ENCODE measurements around the gene SNRNP200.

DNA sequence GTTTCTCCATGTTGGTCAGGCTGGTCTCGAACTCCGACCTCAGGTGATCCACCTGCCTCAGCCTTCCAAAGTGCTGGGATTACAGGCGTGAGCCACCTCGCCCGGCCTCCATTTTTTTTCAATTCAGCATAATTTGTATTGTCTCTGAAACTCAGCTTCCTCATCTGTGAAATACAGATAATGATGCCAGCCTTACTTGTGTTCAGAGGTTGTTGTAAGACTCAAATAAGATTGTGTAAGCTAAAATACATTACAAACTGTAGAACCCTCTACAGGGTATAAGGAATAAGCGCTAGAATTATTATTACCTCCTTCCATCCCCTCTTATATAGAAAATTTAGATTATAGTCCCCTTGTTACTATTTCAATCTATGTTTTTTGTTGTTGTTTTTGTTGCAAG is 71.9 kb downstream of the SNRNP200 start:
- TF ChIP-seq EZH2 (IDR thresholded peaks at IDR 0.05; ENCODE audit: low read depth) = no peak
- TF ChIP-seq, protein P1, sequence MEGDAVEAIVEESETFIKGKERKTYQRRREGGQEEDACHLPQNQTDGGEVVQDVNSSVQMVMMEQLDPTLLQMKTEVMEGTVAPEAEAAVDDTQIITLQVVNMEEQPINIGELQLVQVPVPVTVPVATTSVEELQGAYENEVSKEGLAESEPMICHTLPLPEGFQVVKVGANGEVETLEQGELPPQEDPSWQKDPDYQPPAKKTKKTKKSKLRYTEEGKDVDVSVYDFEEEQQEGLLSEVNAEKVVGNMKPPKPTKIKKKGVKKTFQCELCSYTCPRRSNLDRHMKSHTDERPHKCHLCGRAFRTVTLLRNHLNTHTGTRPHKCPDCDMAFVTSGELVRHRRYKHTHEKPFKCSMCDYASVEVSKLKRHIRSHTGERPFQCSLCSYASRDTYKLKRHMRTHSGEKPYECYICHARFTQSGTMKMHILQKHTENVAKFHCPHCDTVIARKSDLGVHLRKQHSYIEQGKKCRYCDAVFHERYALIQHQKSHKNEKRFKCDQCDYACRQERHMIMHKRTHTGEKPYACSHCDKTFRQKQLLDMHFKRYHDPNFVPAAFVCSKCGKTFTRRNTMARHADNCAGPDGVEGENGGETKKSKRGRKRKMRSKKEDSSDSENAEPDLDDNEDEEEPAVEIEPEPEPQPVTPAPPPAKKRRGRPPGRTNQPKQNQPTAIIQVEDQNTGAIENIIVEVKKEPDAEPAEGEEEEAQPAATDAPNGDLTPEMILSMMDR (conservative IDR thresholded peaks at IDR 0.05) = no peak
